Nasal cavity respiratory epithelium epithelial cell of viscerocranial mucosa (primary cell): ENCODE data around the gene IL4I1. TPM values are rescaled to one million over a fixed set of nuclear protein-coding genes. Genes with fewer than 3 reads are reported as not detected.

ENCODE experiments used
- total RNA-seq: library from RNA; depleted of rRNA; stranded (reverse); fragments of >200 nt; gene quantifications from 2 replicates; pipeline ENCODE4 v1.2.3, GENCODE V29; 2014

The IL4I1 gene, protein sequence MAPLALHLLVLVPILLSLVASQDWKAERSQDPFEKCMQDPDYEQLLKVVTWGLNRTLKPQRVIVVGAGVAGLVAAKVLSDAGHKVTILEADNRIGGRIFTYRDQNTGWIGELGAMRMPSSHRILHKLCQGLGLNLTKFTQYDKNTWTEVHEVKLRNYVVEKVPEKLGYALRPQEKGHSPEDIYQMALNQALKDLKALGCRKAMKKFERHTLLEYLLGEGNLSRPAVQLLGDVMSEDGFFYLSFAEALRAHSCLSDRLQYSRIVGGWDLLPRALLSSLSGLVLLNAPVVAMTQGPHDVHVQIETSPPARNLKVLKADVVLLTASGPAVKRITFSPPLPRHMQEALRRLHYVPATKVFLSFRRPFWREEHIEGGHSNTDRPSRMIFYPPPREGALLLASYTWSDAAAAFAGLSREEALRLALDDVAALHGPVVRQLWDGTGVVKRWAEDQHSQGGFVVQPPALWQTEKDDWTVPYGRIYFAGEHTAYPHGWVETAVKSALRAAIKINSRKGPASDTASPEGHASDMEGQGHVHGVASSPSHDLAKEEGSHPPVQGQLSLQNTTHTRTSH
- 0.14 and 0.34 TPM in 2 replicates for total RNA-seq

DNA sequence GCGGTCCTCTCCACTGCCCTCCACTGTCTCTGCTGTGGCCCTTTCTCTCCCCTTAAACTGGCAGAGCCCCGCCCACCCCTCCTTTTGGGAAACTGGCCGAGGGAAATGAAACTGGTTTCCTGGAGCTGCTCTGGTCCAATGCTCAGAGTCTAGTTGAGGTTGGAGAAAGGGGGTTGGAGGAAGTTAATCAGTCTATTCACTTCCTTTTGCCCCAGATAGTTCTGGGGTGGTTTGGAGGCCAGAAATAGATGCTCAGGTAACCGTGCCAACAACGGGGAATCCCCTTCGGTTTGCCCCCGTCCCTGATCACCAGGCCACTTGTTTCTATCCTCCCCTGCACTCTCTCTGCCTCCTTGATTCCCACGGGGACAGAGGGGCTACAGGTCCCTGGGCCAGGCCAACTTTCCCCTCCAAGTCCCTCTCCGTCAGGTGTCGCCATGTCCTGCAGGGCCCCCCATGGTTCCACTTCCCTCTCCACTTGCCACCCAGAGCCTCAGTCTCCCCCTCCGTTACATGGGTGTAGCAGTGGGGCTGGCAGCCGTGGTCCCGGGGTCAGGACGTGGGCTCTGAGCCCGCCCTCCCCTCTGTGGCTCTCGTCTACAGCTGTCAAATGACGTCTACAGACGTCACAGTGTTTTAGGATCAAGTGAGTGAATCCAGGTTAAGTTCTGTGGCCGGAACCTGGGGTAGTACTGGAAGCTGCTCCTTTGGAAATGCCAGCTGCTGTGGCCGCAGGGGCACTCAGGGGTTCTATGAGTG lies at the start of gene IL4I1:
IL4I1 (minus strand) TSS at position 25 of the 759 bp plus-strand sequence. CDS start 727 bp downstream, outside the sequence.

DNA sequence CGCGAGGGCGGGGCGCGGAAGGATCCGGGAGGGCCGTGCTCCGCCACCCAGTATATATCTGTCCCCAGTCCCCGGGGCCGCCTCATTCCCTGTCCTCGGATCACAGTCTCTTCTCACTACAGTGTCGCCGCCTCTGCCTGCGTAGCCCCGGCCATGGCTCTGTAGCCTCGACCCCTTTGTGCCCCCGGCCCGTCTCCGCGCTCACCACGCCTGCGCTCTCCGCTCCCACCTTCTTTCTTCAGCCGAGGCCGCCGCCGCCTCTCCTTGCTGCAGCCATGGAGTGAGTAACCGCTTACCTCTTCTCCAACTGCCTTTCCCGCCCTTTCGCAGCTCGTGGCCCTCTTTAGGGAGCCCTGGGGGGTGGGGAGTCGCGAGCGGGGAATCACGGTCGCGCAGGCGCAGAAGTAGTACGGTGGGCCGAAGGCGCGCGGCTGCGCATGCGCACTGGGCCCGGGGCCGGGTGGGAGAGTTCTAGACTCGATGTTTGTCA lies 32.5 kb upstream of the IL4I1 start, which contains the start of the genes ATF5 and NUP62:
ATF5 (plus strand) TSS at position 85 of the 490 bp plus-strand sequence. CDS start 1,646 bp downstream, outside the sequence.
NUP62 (minus strand) TSS at position 384 of the 490 bp plus-strand sequence. CDS start 19,697 bp downstream, outside the sequence.

DNA sequence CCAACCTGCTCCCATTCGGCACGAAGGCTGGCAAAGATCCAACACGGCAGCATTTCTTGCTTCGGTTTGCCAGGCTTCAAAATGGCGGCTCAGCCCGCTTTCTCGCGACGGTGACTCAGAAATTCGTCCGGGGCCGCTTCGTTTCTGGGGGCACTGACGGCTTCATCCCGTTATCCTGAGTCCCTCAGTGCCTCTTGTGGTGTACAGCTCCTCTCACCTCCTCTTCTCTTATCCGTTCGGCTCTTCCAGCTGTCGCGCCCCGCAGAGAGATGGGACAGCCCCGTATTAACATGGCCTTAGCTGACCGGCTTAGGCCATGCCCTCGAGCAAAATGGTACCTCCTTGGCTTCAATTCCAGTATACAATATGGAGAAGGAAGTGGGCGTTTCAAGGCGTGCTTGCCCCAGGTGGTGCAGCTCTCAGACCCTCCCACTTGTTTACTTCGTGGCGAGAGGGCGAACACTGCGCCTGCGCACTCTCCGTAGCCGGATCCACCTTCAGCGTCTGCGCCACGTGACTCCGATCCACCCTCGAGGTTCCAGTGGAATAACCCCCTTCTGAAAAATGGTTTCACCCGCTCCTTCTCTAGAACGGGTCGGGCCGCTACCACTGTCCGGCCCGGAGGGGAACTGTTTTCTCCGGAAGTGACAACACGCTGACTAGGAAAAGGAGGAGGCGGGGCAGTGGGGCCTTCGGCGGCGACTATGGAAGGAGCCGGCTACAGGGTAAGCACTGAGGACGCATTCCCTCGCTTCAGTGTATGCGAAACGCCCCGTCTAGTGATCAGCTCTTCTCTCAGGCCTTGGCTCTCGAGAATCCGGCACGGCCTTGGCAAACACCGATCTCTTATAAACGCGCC lies 19.4 kb downstream of the IL4I1 start, which contains the start of the genes AKT1S1 and TBC1D17:
AKT1S1 (minus strand) TSS at position 336 of the 859 bp plus-strand sequence. CDS start 4,060 bp downstream, outside the sequence.
TBC1D17 (plus strand) TSS at position 683 of the 859 bp plus-strand sequence; CDS start at position 705, 22 bp downstream.

DNA sequence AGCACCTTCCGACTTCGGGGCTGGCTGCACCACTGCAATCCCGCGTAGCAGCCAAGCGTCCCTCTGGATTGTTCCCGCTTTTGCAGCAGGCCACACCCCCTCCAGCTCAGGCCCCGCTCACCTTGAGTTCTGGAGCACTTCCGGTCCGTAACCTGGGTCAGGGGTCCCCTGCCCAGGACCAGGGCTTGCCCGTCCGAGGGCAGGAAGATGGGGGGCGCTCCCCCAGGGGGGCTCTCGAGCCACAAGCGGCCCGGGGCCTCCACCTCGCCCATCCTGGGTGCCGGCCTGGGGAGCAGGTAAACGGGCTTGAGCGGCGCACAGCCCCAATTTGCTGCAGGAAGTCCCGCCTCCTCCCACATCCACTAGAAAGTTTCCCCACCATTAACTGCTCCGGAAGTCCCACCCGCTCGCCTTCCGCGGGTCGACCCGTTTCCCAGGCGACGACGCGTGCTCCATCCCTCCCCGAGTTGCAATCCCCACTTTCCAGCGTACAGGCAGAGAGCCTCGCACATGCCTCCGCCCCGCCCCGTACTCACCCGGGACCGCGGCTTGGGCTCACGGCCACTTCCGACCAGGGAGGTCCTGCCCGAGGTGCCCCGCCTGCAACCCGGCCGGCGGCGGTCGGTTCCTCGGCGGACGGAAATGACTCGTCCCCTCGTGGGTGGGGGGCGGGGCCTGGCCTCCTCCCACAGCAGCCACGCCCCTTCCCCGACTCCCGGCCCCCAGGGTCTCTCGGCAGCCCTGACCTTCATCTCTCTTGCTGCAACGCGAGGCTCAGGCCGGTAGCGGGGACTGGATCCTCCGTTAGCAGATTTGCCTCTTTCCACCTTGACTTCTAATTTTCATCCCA lies 29.5 kb downstream of the IL4I1 start, which contains the start of gene PNKP:
PNKP (minus strand) TSS at position 644 of the 850 bp plus-strand sequence; CDS start at position 272, 372 bp downstream.

DNA sequence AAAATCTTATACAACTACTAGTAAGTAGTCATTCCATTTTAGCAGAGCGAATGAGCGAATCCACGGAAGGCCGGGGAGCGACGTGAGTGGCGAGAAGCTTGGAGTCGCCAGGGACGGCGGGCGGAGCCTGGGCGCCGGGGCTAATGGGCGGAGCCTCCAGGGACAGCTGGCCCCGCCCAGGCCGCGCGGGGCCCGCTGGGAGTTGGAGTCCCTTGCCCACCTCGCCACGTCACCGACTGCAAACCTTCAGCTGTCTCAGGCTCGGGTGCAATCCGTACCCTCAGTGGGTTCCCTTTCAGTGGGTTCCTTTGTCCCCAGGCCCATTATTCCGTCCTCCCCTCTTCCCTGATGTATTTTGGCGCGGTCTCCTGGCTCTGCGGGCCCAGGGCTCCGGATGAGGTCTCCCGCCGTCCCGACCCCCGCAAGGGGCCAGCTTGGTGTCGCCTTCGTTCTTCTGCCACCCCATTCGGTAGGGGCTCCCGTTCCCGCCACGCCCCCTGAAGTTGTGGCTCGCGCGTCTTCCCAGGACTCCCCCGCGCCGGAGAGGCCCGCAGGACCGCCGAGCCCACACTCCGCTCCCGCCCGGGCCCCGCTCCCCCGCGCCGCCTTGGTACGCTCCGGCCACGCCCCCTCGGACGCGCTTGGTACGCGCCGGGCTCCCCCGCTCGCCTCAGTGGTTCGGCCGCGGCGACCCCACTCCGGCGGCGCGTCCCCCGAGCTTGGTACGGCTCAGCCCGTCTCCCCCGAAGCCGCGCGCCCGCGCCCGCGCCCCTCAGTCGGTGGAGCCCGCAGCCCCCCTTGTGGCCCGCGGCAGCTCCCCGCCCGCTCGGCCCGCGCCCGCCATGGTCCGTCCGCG lies 46.0 kb downstream of the IL4I1 start, which contains the start of gene PTOV1:
PTOV1 (plus strand) TSS at position 673 of the 856 bp plus-strand sequence.

Other genes with a start within 250 kb of the IL4I1 start
- 104 and 109 TPM in 2 replicates for gene IRF3, start 231.0 kb downstream of the IL4I1 start, total RNA-seq
- 2.7 and 4.4 TPM in 2 replicates for gene BCL2L12, start 231.0 kb downstream of the IL4I1 start, total RNA-seq
- 266 and 394 TPM in 2 replicates for gene PRMT1, start 219.6 kb downstream of the IL4I1 start, total RNA-seq
- gene ADM5, start 207.3 kb downstream of the IL4I1 start, total RNA-seq, result under 0.01 and 0.78 TPM in 2 replicates
- 0.21 and 0.34 TPM in 2 replicates for gene CPT1C, start 205.8 kb downstream of the IL4I1 start, total RNA-seq
- 0.34 TPM in 1 of 2 replicates, not detected in the other for gene TSKS, start 133.6 kb downstream of the IL4I1 start, total RNA-seq
- 36.9 and 89.5 TPM in 2 replicates for gene AP2A1, start 129.9 kb downstream of the IL4I1 start, total RNA-seq
- gene FUZ, start 83.6 kb downstream of the IL4I1 start, total RNA-seq, result 10.6 and 16.5 TPM in 2 replicates
- 7.9 and 25.1 TPM in 2 replicates for gene MED25, start 78.6 kb downstream of the IL4I1 start, total RNA-seq
- gene PTOV1, start 45.7 kb downstream of the IL4I1 start, total RNA-seq, result 17.4 and 41.6 TPM in 2 replicates
- gene PNKP, start 29.3 kb downstream of the IL4I1 start, total RNA-seq, result 27.1 and 27.7 TPM in 2 replicates
- gene AKT1S1, start 19.5 kb downstream of the IL4I1 start, total RNA-seq, result 7.9 and 11.7 TPM in 2 replicates
- gene TBC1D17, start 19.2 kb downstream of the IL4I1 start, total RNA-seq, result 4.8 and 8.8 TPM in 2 replicates
- gene ATF5, start 32.3 kb upstream of the IL4I1 start, total RNA-seq, result 2.4 and 6.3 TPM in 2 replicates
- gene NUP62, start 32.6 kb upstream of the IL4I1 start, total RNA-seq, result 16.1 and 38.8 TPM in 2 replicates
- not detected in 2 replicates for gene SIGLEC11, start 64.3 kb upstream of the IL4I1 start, total RNA-seq
- 17.1 and 22.7 TPM in 2 replicates for gene VRK3, start 128.5 kb upstream of the IL4I1 start, total RNA-seq
- 14.6 and 15.0 TPM in 2 replicates for gene ZNF473, start 129.1 kb upstream of the IL4I1 start, total RNA-seq